GM19468 (cell line): ENCODE measurements around the gene HELQ.

Source experiments
- ATAC-seq: cut with Tn5 transposase; IDR thresholded peaks from one replicate; pipeline ENCODE4 v1.9.1; 2021; ENCODE audit warnings: mild to moderate bottlenecking, moderate library complexity, moderate number of reproducible peaks; ENCODE audit not compliant: unreplicated experiment; ENCODE audit errors: extremely low read depth

The HELQ gene

GRCh38 chr4:83372931-83373330 lies 82.7 kb downstream of the HELQ start:
- ATAC-seq, result no peak

DNA sequence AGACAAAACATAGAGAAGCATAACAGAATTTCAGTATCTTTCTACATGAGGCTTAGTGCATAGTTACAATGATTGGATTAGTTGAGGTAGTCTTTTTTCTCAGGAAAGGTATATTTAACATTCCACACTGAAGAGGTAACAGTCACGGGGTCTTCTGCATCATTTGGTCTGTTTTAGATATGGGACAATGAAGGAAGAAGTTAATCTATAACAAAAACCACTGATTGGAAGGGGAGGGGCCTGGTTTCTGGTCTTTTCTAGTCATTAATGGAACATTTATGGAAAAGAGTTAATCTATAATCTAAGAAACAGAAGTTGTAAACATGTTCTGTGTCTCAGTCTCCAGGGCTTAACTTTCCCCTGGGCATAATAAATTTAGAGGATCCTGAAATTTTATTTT lies 83.7 kb downstream of the HELQ start:
- ATAC-seq, result no peak

DNA sequence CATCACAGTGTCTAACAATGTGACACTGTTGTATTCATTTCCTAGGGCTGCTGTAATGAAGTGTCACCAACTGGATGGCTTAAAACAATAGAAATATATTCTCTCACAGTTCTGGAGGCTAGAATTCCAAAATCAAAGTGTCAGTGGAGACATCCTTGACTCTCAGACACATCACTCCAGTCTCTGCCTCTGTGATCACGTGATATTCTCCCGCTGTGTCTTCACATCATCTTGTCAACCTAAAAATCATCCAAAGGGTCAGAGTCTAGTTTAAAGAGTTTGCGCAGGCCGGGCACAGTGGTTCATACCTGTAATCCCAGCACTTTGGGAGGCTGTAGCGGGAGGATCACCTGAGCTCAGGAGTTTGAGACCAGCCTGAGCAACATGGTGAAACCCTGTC lies 84.4 kb downstream of the HELQ start:
- ATAC-seq, result no peak

- no peak for ATAC-seq
Observed at GRCh38 chr4:83370640-83370906, 85.0 kb downstream of the HELQ start.

DNA sequence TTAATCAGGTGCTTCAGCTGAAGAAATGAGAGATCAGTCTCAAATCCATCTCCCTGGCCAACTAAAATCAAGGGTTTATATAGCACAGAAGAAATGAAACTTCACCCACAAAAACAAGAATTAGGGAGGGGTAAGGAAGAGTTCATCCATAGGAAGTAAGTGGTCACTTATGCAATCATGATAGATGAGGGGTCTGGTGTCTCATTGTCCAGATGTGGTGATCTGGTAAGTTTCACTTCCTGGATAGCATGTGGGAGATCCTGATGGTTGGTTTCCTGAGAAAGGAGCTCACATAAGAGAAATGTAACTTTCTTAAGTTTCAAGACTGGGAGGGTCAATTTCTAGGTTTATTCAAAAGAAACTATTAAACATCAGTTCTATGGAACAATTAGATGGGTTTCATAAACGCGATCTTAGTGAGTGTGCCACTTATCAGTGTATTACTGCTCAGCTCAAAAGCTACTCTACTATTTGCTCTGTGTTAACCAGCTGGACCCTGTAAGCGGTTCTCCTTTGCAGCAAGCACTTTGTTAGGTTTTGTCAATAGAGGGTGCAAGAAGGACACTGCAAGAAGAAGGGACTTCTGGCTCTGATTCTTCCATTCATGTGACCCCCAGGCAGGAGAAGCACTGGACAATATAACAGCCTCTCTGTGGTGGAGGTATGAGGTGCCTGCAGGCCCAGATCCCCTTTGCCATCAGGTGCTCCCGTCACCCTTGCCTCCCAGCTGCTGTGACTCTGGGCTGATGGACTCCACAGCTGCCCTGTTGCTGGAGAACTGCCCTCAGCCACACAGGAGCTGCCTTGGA lies 85.6 kb downstream of the HELQ start:
- no peak for ATAC-seq

DNA sequence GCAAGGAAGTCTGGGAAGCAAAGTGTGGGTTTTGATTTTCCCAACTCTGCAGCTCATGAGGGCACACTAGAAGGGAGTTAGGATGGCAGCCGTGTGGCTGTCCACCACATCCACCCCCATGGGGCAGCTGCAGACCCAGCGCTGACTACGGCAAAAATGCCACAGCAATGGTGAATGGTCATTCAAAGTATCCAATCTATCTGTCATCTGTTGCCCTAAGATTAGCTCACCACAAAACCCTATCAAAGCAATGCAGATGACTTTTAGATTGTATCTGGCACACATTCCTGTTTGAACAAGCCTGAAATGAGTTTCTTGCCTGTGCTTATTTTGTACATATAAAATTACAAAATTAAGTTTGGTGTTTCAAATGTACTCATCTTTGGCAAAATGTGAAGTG lies 91.3 kb downstream of the HELQ start:
- no peak for ATAC-seq

DNA sequence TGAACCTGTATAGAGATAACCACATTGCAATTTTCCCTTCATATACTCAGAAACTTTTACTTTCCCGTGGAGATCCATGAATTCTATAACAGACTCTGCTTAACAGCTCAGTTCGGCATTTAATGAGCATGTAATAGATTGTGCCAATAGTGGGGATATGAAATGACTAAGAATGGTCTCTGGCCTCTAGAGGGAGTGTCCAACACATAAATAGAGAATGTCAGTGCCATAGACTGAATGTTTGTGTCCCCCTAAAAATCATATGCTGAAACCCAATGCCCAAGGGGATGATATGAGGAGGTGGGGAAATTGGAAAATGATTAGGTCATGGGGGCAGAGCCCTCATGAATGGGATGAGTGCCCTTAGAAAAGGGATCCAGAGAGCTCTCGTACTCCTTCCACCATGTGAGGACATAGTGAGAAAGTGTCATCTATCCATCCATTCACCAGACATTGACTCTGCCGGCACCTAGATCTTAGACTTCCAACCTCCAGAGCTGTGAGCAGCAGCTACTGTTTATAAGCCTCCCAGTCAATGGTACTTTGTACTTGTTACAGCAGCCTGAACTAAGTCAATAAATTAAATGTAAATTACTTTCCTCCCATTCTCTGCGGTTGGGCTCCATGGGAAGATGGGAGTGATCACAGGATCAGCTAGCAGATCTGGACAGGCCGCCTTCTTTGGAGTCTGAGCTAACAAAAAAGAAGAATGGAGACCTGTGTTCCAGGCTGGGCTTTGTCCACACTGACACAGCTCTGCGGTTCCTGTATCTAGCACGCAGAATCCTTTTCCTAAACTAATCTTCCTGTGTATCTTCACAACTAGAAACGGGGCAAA lies 92.9 kb downstream of the HELQ start:
- no peak for ATAC-seq

DNA sequence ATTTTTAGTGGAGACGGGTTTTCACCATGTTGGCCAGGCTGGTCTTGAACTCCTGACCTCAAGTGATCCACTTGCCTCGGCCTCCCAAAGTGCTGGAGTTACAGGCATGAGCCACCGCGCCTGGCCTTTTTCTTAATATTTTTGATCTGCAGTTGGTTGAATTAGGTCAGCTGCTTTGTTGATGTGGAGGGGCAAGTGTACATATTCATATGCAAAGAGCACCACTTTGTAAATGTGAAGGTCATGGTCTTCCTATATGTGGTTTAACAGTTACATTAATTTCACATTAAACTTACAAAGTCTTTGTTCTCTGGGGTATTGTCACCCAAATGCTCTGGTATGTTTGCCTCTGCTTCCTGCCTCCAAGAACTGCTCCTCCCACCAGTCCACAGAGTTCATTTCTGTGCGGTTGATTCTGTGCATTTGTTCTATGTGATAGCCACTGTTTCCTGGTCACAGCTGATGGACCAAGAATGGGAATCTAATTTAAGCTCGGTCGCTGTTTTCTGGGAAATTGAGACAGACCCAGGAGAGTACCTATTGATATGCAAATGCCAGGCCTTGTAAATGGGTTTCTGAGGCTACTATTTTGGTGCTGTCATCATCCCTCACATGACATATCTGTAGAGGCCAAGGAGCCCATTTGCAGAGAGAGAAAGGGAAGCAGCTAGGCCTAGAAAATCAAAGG lies 94.1 kb downstream of the HELQ start:
- no peak for ATAC-seq

DNA sequence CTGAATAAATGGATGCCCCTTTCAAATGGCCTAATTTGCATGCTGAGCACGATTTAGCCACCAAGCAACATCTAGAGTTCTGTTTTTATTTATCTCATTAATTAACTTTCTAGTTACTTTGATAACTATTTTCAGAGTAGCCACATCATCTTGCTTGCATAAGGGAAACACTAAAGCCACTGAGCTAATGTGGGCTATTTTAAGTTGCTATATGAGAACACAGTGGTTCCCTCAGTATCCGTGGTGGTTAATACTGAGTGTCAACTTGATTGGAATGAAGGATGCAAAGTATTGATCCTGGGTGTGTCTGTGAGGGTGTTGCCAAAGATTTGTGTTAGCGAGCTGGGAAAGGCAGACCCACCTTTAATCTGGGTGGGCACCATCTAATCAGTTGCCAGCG lies 95.6 kb downstream of the HELQ start:
- ATAC-seq, result no peak

DNA sequence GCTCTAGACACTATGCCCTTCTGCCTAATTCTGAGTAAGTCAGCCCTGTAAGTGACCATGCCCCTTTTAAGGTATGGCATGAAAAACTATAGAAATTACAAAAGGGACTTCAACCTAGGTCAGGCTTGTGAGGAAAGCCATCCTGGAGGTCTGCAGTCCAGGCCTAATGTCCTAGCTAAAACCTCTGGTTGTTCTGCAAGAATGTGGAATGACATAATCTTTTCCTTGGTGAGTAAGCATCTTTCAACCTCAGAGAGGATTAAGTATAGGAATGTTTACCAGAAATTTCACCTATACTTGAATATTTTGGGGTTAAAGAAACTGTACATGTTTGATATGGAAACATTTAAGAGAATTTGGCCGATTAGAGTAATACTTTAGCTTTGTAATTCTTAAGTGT lies 97.2 kb downstream of the HELQ start:
- no peak for ATAC-seq
